Urothelium cell line (cell line): ENCODE results near the gene ADGRL3.

Experiments used
- DNase-seq: peaks from one replicate; pipeline ENCODE4 v3.0.0; 2011; ENCODE audit warnings: low spot score, mixed read lengths
- FAIRE-seq: peaks from 2 replicates; lab custom pipeline; 2011; peaks lifted over from hg19 to GRCh38; lab: Jason Lieb, UNC

ADGRL3 gene

GRCh38 chr4:61275241-61275640 lies 75.1 kb downstream of the ADGRL3 start:
- DNase-seq: no peak
- FAIRE-seq: no peak

- FAIRE-seq (no peak), DNase-seq (no peak)
Observed at GRCh38 chr4:61276029-61276428, 75.9 kb downstream of the ADGRL3 start.

GRCh38 chr4:61277785-61278760 lies 77.9 kb downstream of the ADGRL3 start:
- DNase-seq: peak; percentile 3
- FAIRE-seq: no peak

GRCh38 chr4:61292322-61292721 lies 92.2 kb downstream of the ADGRL3 start:
- no peak for DNase-seq
- FAIRE-seq: no peak

- no peak for FAIRE-seq
- DNase-seq: no peak
Observed at GRCh38 chr4:61293707-61294400, 93.7 kb downstream of the ADGRL3 start.

GRCh38 chr4:61294936-61295335 lies 94.8 kb downstream of the ADGRL3 start:
- FAIRE-seq (no peak), DNase-seq (no peak)

GRCh38 chr4:61296144-61296543 lies 96.0 kb downstream of the ADGRL3 start:
- FAIRE-seq (no peak), DNase-seq (no peak)

- FAIRE-seq (no peak), DNase-seq (no peak)
Observed at GRCh38 chr4:61298178-61298740, 98.1 kb downstream of the ADGRL3 start.

GRCh38 chr4:61299316-61299715 lies 99.2 kb downstream of the ADGRL3 start:
- DNase-seq (no peak), FAIRE-seq (no peak)

- FAIRE-seq (no peak), DNase-seq (no peak)
Observed at GRCh38 chr4:61300266-61300844, 100.2 kb downstream of the ADGRL3 start.

GRCh38 chr4:61301271-61301670 lies 101.1 kb downstream of the ADGRL3 start:
- FAIRE-seq: no peak
- DNase-seq: no peak

- DNase-seq (no peak), FAIRE-seq (no peak)
Observed at GRCh38 chr4:61308033-61308432, 107.9 kb downstream of the ADGRL3 start.

GRCh38 chr4:61309616-61310015 lies 109.5 kb downstream of the ADGRL3 start:
- DNase-seq: no peak
- no peak for FAIRE-seq

GRCh38 chr4:61312526-61312925 lies 112.4 kb downstream of the ADGRL3 start:
- FAIRE-seq (no peak), DNase-seq (no peak)

GRCh38 chr4:61318431-61318830 lies 118.3 kb downstream of the ADGRL3 start:
- FAIRE-seq (no peak), DNase-seq (no peak)

GRCh38 chr4:61319156-61319555 lies 119.0 kb downstream of the ADGRL3 start:
- no peak for FAIRE-seq

GRCh38 chr4:61320154-61320553 lies 120.0 kb downstream of the ADGRL3 start:
- no peak for DNase-seq
- no peak for FAIRE-seq

More at GRCh38 chr4:61319156-61319555, 119.0 kb downstream of the ADGRL3 start:
- no peak for DNase-seq

- no peak for DNase-seq
- no peak for FAIRE-seq
Observed at GRCh38 chr4:61320631-61321030, 120.5 kb downstream of the ADGRL3 start.

GRCh38 chr4:61332693-61333092 lies 132.6 kb downstream of the ADGRL3 start:
- FAIRE-seq (no peak), DNase-seq (no peak)

- FAIRE-seq (no peak), DNase-seq (no peak)
Observed at GRCh38 chr4:61333490-61333889, 133.4 kb downstream of the ADGRL3 start.

- DNase-seq: no peak
Observed at GRCh38 chr4:61335241-61335763, 135.2 kb downstream of the ADGRL3 start.

More at GRCh38 chr4:61335241-61335763, 135.2 kb downstream of the ADGRL3 start:
- no peak for FAIRE-seq
